Measurements from ENCODE around the gene BANP. TPM values are rescaled to one million over a fixed set of nuclear protein-coding genes. Genes with fewer than 3 reads are reported as not detected.
"Not testable (repeated sequence)": the region's sequence is repeated elsewhere in the genome, so short reads cannot be mapped to it uniquely, and the experiment has no call there.

The BANP gene
- total RNA-seq, 1 donor from 2014 or later, result 30.4 TPM

- Mint-ChIP-seq H3K27ac (no peak overlapping the region), H3K9me3 (no peaks in the 10 kb centered on the region), H3K4me1 (peaks cover 8% of the 10 kb centered on the region), H3K36me3 (peaks cover 7% of the 10 kb centered on the region), H3K27me3 (ENCODE audit: insufficient read depth, low read depth) (peaks cover 2% of the 10 kb centered on the region), H3K4me3 (no peak overlapping the region)
- TF ChIP-seq EZH2 (IDR thresholded peaks at IDR 0.05) (no peak), EZH2phosphoT487 (IDR thresholded peaks at IDR 0.05) (no peak), CTCF (IDR thresholded peaks at IDR 0.05) (no peak)
- no peak for DNase-seq (ENCODE audit: low spot score)
- H3K79me2 ChIP-seq (ENCODE audit: low read depth), result no peaks in the 10 kb centered on the region
- H3F3A ChIP-seq (ENCODE audit: low read depth), result no peaks in the 10 kb centered on the region
- no peak overlapping the region for H3K4me2 ChIP-seq
- no peaks in the 10 kb centered on the region for H3K9me3 ChIP-seq (ENCODE audit: low read depth)
- no peak overlapping the region for H3K27ac ChIP-seq
- no peak overlapping the region for H3K4me3 ChIP-seq
- H2AFZ ChIP-seq (replicated peaks), result no peak overlapping the region
- H3K9ac ChIP-seq, result no peak overlapping the region
- no peaks in the 10 kb centered on the region for H4K20me1 ChIP-seq (ENCODE audit: low read depth)
- no peaks in the 10 kb centered on the region for H3K27me3 ChIP-seq
- no peaks in the 10 kb centered on the region for H3K4me1 ChIP-seq
- H3K36me3 ChIP-seq, result no peaks in the 10 kb centered on the region
Observed at GRCh38 chr16:87982581-87983041, 31.4 kb downstream of the BANP start.

GRCh38 chr16:87983072-87983736 lies 32.0 kb downstream of the BANP start:
- H3K4me3 Mint-ChIP-seq; H3K27me3 Mint-ChIP-seq (ENCODE audit: insufficient read depth, low read depth); H3K9me3 ChIP-seq (ENCODE audit: low read depth); H3K9me3 Mint-ChIP-seq; H4K20me1 ChIP-seq (ENCODE audit: low read depth); H3K4me2 ChIP-seq; H3K27ac Mint-ChIP-seq; H3K79me2 ChIP-seq (ENCODE audit: low read depth); H3K4me1 Mint-ChIP-seq; H3K27ac ChIP-seq; H3K36me3 Mint-ChIP-seq; H3K4me1 ChIP-seq; H3K9ac ChIP-seq; DNase-seq (ENCODE audit: low spot score); H3F3A ChIP-seq (ENCODE audit: low read depth); H3K27me3 ChIP-seq; H3K4me3 ChIP-seq; H2AFZ ChIP-seq (replicated peaks); H3K36me3 ChIP-seq: not testable (repeated sequence)
- TF ChIP-seq CTCF (IDR thresholded peaks at IDR 0.05), result peak; percentile 41

GRCh38 chr16:87983737-87984097 lies 32.5 kb downstream of the BANP start:
- H3K36me3 Mint-ChIP-seq; H3K27ac ChIP-seq; H3K4me2 ChIP-seq; H3K9me3 ChIP-seq (ENCODE audit: low read depth); H3K27me3 ChIP-seq; H3K27me3 Mint-ChIP-seq (ENCODE audit: insufficient read depth, low read depth); H3K36me3 ChIP-seq; H2AFZ ChIP-seq (replicated peaks); H3K4me3 Mint-ChIP-seq; H3K9ac ChIP-seq; H3K9me3 Mint-ChIP-seq; H3K79me2 ChIP-seq (ENCODE audit: low read depth); H3K27ac Mint-ChIP-seq; H3K4me1 ChIP-seq; H3K4me3 ChIP-seq; H4K20me1 ChIP-seq (ENCODE audit: low read depth); DNase-seq (ENCODE audit: low spot score); H3F3A ChIP-seq (ENCODE audit: low read depth): not testable (repeated sequence)
- peaks cover 11% of the 10 kb centered on the region for H3K4me1 Mint-ChIP-seq

GRCh38 chr16:87984180-87984579 lies 32.9 kb downstream of the BANP start:
- not testable (repeated sequence) for H4K20me1 ChIP-seq (ENCODE audit: low read depth); H3K27me3 Mint-ChIP-seq (ENCODE audit: insufficient read depth, low read depth); H3K27ac ChIP-seq; H3K4me1 ChIP-seq; H3K36me3 ChIP-seq; H3K27ac Mint-ChIP-seq; H3F3A ChIP-seq (ENCODE audit: low read depth); H3K79me2 ChIP-seq (ENCODE audit: low read depth); H3K4me2 ChIP-seq; H2AFZ ChIP-seq (replicated peaks); H3K4me3 Mint-ChIP-seq; DNase-seq (ENCODE audit: low spot score); H3K9me3 ChIP-seq (ENCODE audit: low read depth); H3K9me3 Mint-ChIP-seq; H3K27me3 ChIP-seq; H3K4me3 ChIP-seq; H3K9ac ChIP-seq
- Mint-ChIP-seq H3K36me3 (peaks cover 11% of the 10 kb centered on the region), H3K4me1 (peaks cover 16% of the 10 kb centered on the region)

All from neural progenitor cell (in vitro differentiated cells).